NCI-H526 treated with DMSO at 0.1 percent for 48 hours (cell line): ENCODE results near the gene PLEKHO2.
A peak's percentile ranks its signal among the peaks of the same experiment; 100 is the strongest.

Experiments
- DNase-seq: peaks from one replicate; lab custom pipeline; 2025; lab: John Stamatoyannopoulos, UW

PLEKHO2 gene

GRCh38 chr15:64915518-64916227 lies 74.0 kb downstream of the PLEKHO2 start:
- peak; percentile 95 for DNase-seq

- no peak for DNase-seq
Observed at GRCh38 chr15:64916365-64916764, 74.7 kb downstream of the PLEKHO2 start.

DNA sequence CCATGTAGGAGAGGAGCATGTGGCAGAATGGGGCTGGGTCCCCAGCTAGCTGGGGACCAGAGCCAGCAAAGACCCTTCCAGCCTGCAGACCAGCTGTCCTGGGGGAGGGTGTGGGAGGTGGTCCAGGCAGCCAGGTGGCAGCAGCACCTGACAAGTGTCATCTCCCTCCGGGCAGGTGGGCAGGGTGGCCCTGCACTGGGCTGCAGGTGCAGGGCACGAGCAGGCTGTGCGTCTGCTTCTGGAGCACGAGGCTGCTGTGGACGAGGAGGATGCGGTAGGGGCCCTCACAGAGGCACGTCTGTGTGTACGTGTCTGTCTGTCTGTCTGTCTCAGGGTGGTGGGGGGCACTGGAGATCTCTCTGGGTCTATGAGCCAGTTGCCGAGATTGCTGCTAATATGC lies 75.5 kb downstream of the PLEKHO2 start:
- no peak for DNase-seq
